ENCODE measurements around the gene SEC23B. TPM values are rescaled to one million over a fixed set of nuclear protein-coding genes. Genes with fewer than 3 reads are reported as not detected.
"Not testable (repeated sequence)": the region's sequence is repeated elsewhere in the genome, so short reads cannot be mapped to it uniquely, and the experiment has no call there.

SEC23B gene
- total RNA-seq, 2 donors from 2014 or later: 56.5 to 77.8 TPM

GRCh38 chr20:18497603-18498002 is 10.1 kb upstream of the SEC23B start:
- DNase-seq: no peak
- no peaks in the 10 kb centered on the region for H3K9me3 ChIP-seq
- peaks cover 5% of the 10 kb centered on the region for H3K4me1 ChIP-seq
- H3K9ac ChIP-seq (ENCODE audit: low read depth in 2 of 2, low read length in 2 of 2): no peak overlapping the region
- TF ChIP-seq CTCF (IDR thresholded peaks at IDR 0.05): no peak
- no peak overlapping the region for H3K4me3 ChIP-seq
- H3K27ac ChIP-seq: no peak overlapping the region
- intact Hi-C loops (cut with DNase I): no loop called here
- H3K27me3 ChIP-seq: no peaks in the 10 kb centered on the region
- no peaks in the 10 kb centered on the region for H3K36me3 ChIP-seq

GRCh38 chr20:18501672-18502071 is 6.1 kb upstream of the SEC23B start:
- H3K4me1 ChIP-seq; H3K27ac ChIP-seq; intact Hi-C loops (cut with DNase I); H3K4me3 ChIP-seq; H3K27me3 ChIP-seq; H3K36me3 ChIP-seq; H3K9ac ChIP-seq (ENCODE audit: low read depth in 2 of 2, low read length in 2 of 2); DNase-seq; H3K9me3 ChIP-seq: not testable (repeated sequence)

GRCh38 chr20:18504479-18505060 is 3.2 kb upstream of the SEC23B start:
- Histone ChIP-seq H3K27me3 (no peaks in the 10 kb centered on the region), H3K27ac (no peak overlapping the region), H3K4me1 (peaks cover 5% of the 10 kb centered on the region), H3K36me3 (no peaks in the 10 kb centered on the region), H3K4me3 (no peak overlapping the region), H3K9ac (ENCODE audit: low read depth in 2 of 2, low read length in 2 of 2) (no peak overlapping the region), H3K9me3 (no peaks in the 10 kb centered on the region)
- peak; percentile 34 for DNase-seq
- intact Hi-C loops (cut with DNase I): loop anchor here (5.0 kb wide), 1 partner anchor 63 kb away; the partner anchor contains the start of gene SMIM26
- TF ChIP-seq CTCF (IDR thresholded peaks at IDR 0.05): no peak

- Histone ChIP-seq H3K27ac (peak overlapping the region; percentile 95), H3K4me1 (peaks cover 5% of the 10 kb centered on the region), H3K36me3 (no peaks in the 10 kb centered on the region), H3K27me3 (no peaks in the 10 kb centered on the region), H3K9ac (ENCODE audit: low read depth in 2 of 2, low read length in 2 of 2) (peak overlapping the region; percentile 67 to 76), H3K4me3 (peak overlapping the region; percentile 63), H3K9me3 (no peaks in the 10 kb centered on the region)
- peak; percentile 18 for DNase-seq
- intact Hi-C loops (cut with DNase I): loop anchor here (5.0 kb wide), 1 partner anchor 61 kb away; the partner anchor contains the start of gene SMIM26
- no peak for TF ChIP-seq CTCF (IDR thresholded peaks at IDR 0.05)
Measured at GRCh38 chr20:18506744-18507143, 996 bp upstream of the SEC23B start.

GRCh38 chr20:18511571-18511970 is 3.8 kb downstream of the SEC23B start:
- Histone ChIP-seq H3K27me3 (no peaks in the 10 kb centered on the region), H3K27ac (no peak overlapping the region), H3K9me3 (no peaks in the 10 kb centered on the region), H3K9ac (ENCODE audit: low read depth in 2 of 2, low read length in 2 of 2) (no peak overlapping the region), H3K36me3 (no peaks in the 10 kb centered on the region), H3K4me1 (peaks cover 5% of the 10 kb centered on the region), H3K4me3 (no peak overlapping the region)
- intact Hi-C loops (cut with DNase I): no loop called here
- TF ChIP-seq CTCF (IDR thresholded peaks at IDR 0.05): no peak
- DNase-seq: no peak

GRCh38 chr20:18513208-18513607 is 5.5 kb downstream of the SEC23B start:
- no peak for DNase-seq
- intact Hi-C loops (cut with DNase I): no loop called here
- no peak overlapping the region for H3K4me3 ChIP-seq
- H3K9me3 ChIP-seq: no peaks in the 10 kb centered on the region
- no peaks in the 10 kb centered on the region for H3K36me3 ChIP-seq
- no peak for TF ChIP-seq CTCF (IDR thresholded peaks at IDR 0.05)
- peaks cover 5% of the 10 kb centered on the region for H3K4me1 ChIP-seq
- H3K27me3 ChIP-seq: no peaks in the 10 kb centered on the region
- no peak overlapping the region for H3K27ac ChIP-seq
- no peak overlapping the region for H3K9ac ChIP-seq (ENCODE audit: low read depth in 2 of 2, low read length in 2 of 2)

Data from colonic mucosa (tissue), 4 donors.